Stomach (tissue), 9 donors: Measurements from ENCODE around the gene DOCK8. TPM values are rescaled to one million over a fixed set of nuclear protein-coding genes. Genes with fewer than 3 reads are reported as not detected.

Experiments used
- DNase-seq, 2 donors: peaks; one replicate each; pipeline versions ENCODE4 v3.0.0 to v3.0.0-alpha.2; 2013 to 2019
- H3K27ac ChIP-seq, 5 donors: fragments of 200-600 bp in 4 of 5; sonication (generic) in 4 of 5; one replicate each; pipeline ENCODE4 v1.5.1; 2013 to 2019; ENCODE audit warnings: mild to moderate bottlenecking in 1 of 5, moderate library complexity in 1 of 5
- H3K27me3 ChIP-seq, 3 donors: fragments of 200-600 bp; sonication (generic); one replicate each; pipeline ENCODE4 v1.5.1; 2017 to 2019; ENCODE audit warnings: mixed run types in 1 of 3
- H3K36me3 ChIP-seq, 4 donors: fragments of 200-600 bp; sonication (generic); 1 replicate in 3 of 4; 2 replicates in 1 of 4; pipeline ENCODE4 v1.5.1; 2016 to 2019
- H3K4me1 ChIP-seq, 4 donors: fragments of 200-600 bp; sonication (generic); one replicate each; pipeline ENCODE4 v1.5.1; 2016 to 2019
- H3K4me3 ChIP-seq, 4 donors: fragments of 200-600 bp; sonication (generic) in 3 of 4; one replicate each; pipeline ENCODE4 v1.5.1; 2016 to 2019; ENCODE audit warnings: mild to moderate bottlenecking in 1 of 4
- H3K9me3 ChIP-seq, 4 donors: fragments of 200-600 bp; sonication (generic); one replicate each; pipeline ENCODE4 v1.5.1; 2016 to 2019
- CTCF ChIP-seq, 7 experiments: fragments of 450-650 bp in 4 of 7; fragments of 200-600 bp in 3 of 7; sonication (generic) in 3 of 7; IDR thresholded peaks; one replicate each; pipeline ENCODE4 v1.5.1; 2016 to 2019; ENCODE audit warnings: antibody characterized with exemption in 7 of 7, control low read depth in 2 of 7, mild to moderate bottlenecking in 1 of 7
- EP300 ChIP-seq: sonication (generic); formaldehyde crosslinking; IDR thresholded peaks from one replicate; pipeline ENCODE4 v1.6.1; 2017; ENCODE audit warnings: antibody characterized with exemption
- POLR2A ChIP-seq, 4 donors: fragments of 450-650 bp; IDR thresholded peaks; one replicate each; pipeline ENCODE4 v1.6.1; 2016; ENCODE audit warnings: antibody characterized with exemption in 4 of 4, control low read depth in 2 of 4, mild to moderate bottlenecking in 1 of 4, moderate library complexity in 1 of 4
- POLR2AphosphoS5 ChIP-seq, 3 donors: sonication (generic); formaldehyde crosslinking; IDR thresholded peaks; one replicate each; pipeline ENCODE4 v1.6.1; 2016; ENCODE audit warnings: antibody characterized with exemption in 3 of 3
- WGBS, 5 donors: extraction: QIAGEN DNeasy Blood & Tissue Kit in 3 of 5; methylation state at CpG; one replicate each; pipeline versions ENCODE4 v1.1.5 to v1.1.7; 2013 to 2018; 5-methylcytosine and 5-hydroxymethylcytosine counted together
- intact Hi-C: fragments of 100-400 bp; cut with DNase I; formaldehyde crosslinking; loops from one replicate; pipeline ENCODE4 v1.15.1; 2023; ENCODE audit warnings: low total_unique reads
- polyA plus RNA-seq, 3 donors: library from polyadenylated mRNA; stranded (reverse); fragments of 200-250 nt; gene quantifications; one replicate each; pipeline ENCODE4 v1.2.3, GENCODE V29; 2013
- total RNA-seq, 5 donors: library from RNA; depleted of rRNA; stranded (reverse); fragments of >200 nt; gene quantifications; one replicate each; pipeline versions ENCODE4 v1.1.0 to v1.2.3, GENCODE V29; 2014 to 2016
- donor health status: healthy with polysubstance abuse.
- donor health status: Bipolar disorder and iron deficiency.
- donor health status: healthy.

The DOCK8 gene
- total and polyA plus RNA-seq, 8 donors, result 2.8 to 191 (median 10.2) TPM

- no peak overlapping the region for H3K27ac ChIP-seq
- H3K27me3 ChIP-seq, result no peaks in the 10 kb centered on the region
- no peak for DNase-seq
- H3K9me3 ChIP-seq, result no peaks in the 10 kb centered on the region
- intact Hi-C loops, result no loop called here
- no peak overlapping the region for H3K4me3 ChIP-seq
- WGBS, 5 donors, result 76 to 87% (median 84%) methylated on average over 5 of the region's 5 CpGs
- peaks cover 0 to 22% (median 0%) of the 10 kb centered on the region in 4 donors for H3K36me3 ChIP-seq
- TF ChIP-seq CTCF (IDR thresholded peaks at IDR 0.05) (no peak), EP300 (no peak), POLR2A (IDR thresholded peaks at IDR 0.05) (no peak)
- H3K4me1 ChIP-seq, result no peaks in the 10 kb centered on the region
Measured at GRCh38 chr9:363274-363612, 148.6 kb downstream of the DOCK8 start.

DNA sequence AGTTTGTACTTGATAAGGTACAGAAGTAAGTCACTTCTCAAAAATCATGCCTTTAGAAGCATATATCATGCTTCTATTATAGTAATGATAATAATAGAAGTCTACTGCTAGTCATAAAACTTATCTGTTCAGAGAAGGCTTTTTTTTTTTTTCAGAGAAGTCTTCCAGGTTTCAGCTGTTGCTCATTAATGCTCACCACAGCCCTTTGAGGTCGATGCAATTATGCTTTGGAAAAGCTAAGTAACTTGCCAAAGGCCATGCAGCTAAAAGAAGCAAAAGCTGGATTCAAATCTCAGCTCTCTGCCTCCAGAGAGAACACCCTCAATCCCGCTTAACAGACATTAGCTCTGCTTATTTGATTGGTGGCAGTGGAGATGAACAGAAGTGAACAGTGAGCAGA lies 150.8 kb downstream of the DOCK8 start:
- Histone ChIP-seq H3K9me3 (no peaks in the 10 kb centered on the region), H3K4me3 (no peak overlapping the region), H3K4me1 (no peaks in the 10 kb centered on the region), H3K27ac (no peak overlapping the region), H3K27me3 (no peaks in the 10 kb centered on the region), H3K36me3 (peaks cover 0 to 41% (median 15%) of the 10 kb centered on the region in 4 donors)
- no peak for DNase-seq
- intact Hi-C loops, result no loop called here
- TF ChIP-seq EP300, result no peak
- TF ChIP-seq POLR2A (IDR thresholded peaks at IDR 0.05), result no peak
- TF ChIP-seq CTCF (IDR thresholded peaks at IDR 0.05), result no peak
- TF ChIP-seq POLR2AphosphoS5 (IDR thresholded peaks at IDR 0.05), result no peak
- 65 to 82% (median 74%) methylated on average over 2 of the region's 2 CpGs for WGBS, 5 donors

- intact Hi-C loops, result no loop called here
- H3K27ac ChIP-seq, result no peak overlapping the region
- H3K27me3 ChIP-seq, result no peaks in the 10 kb centered on the region
- H3K36me3 ChIP-seq, result peaks cover 0 to 53% (median 23%) of the 10 kb centered on the region in 4 donors
- 77 to 89% (median 85%) methylated on average over 3 of the region's 3 CpGs for WGBS, 5 donors
- no peaks in the 10 kb centered on the region for H3K9me3 ChIP-seq
- DNase-seq, result no peak
- H3K4me1 ChIP-seq, result peaks cover 0 to 3% (median 0%) of the 10 kb centered on the region in 4 donors
- TF ChIP-seq POLR2AphosphoS5 (IDR thresholded peaks at IDR 0.05) (no peak), POLR2A (IDR thresholded peaks at IDR 0.05) (no peak), EP300 (no peak), CTCF (IDR thresholded peaks at IDR 0.05) (no peak)
- no peak overlapping the region for H3K4me3 ChIP-seq
Measured at GRCh38 chr9:366620-367019, 152.0 kb downstream of the DOCK8 start.

GRCh38 chr9:370086-370485 lies 155.4 kb downstream of the DOCK8 start:
- TF ChIP-seq POLR2A (IDR thresholded peaks at IDR 0.05), result no peak
- TF ChIP-seq CTCF (IDR thresholded peaks at IDR 0.05), result no peak
- no peak for TF ChIP-seq POLR2AphosphoS5 (IDR thresholded peaks at IDR 0.05)
- no peak for TF ChIP-seq EP300
- DNase-seq, result no peak
- Histone ChIP-seq H3K4me1 (peaks cover 0 to 5% (median 0%) of the 10 kb centered on the region in 4 donors), H3K4me3 (no peak overlapping the region), H3K27me3 (no peaks in the 10 kb centered on the region), H3K36me3 (peaks cover 0 to 75% (median 29%) of the 10 kb centered on the region in 4 donors), H3K27ac (no peak overlapping the region), H3K9me3 (no peaks in the 10 kb centered on the region)
- intact Hi-C loops, result no loop called here
- 62 to 87% (median 69%) methylated on average over 3 of the region's 3 CpGs for WGBS, 5 donors
